ENCODE results near the gene ITPRID2.

The ITPRID2 gene

GRCh38 chr2:181891258-181891965, at the start of gene ITPRID2:
ITPRID2 (plus strand) TSS chr2:181891730; CDS start chr2:181892067, 337 bp downstream.
- DNase-seq, result peak; percentile 96

DNA sequence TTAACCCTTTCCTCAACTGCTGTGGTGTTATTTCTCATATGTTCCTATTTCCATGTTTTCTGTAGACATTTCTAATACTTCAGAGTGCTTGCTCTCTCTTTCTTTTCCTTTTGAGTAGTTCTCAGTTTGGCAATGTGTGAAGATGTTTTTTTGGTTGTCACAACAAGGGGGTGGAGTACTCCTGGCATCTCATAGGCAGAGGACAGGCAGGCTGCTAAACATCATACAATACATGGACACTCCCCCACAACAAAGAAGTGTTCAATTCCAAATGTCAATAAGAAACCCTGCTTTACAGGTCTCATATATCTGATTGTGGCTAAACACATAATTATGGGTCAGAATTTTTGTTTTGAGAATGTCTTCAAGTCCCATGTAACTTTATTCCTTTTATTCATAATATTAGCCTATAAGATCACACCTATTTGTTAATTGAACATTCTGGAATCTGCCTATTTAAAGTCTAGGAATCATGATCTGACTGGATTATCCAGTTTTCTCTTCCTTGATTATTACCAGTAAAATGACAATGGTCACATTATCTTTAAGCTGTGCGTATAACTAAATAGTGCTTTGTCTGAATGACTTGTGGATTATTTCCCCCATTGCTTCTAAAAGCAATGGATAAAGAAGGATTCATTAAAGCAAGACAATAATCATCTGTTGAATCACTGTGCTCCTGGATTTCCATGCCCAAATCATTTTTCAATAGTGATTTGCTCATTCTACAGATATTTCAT, 46.8 kb upstream of the ITPRID2 start:
- DNase-seq, result no peak

GRCh38 chr2:181846399-181847197, 44.9 kb upstream of the ITPRID2 start:
- peak; percentile 53 for DNase-seq

DNA sequence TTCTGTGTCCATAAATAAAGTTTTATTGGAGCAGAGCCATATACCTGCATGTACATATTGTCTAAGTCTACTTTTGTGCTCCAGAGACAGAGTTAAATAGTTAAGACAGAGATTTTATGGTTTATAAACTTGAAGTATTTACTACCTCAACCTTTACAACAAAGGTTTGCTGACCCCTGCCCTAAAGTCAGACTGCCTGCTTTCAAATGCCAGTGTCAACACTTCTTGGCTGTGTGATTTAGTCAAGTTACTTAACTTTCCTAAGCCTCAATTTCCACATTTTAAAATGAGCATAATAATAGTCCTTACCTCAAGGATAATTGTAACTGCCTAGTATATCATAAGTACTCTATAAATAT, 44.4 kb upstream of the ITPRID2 start:
- no peak for DNase-seq

DNA sequence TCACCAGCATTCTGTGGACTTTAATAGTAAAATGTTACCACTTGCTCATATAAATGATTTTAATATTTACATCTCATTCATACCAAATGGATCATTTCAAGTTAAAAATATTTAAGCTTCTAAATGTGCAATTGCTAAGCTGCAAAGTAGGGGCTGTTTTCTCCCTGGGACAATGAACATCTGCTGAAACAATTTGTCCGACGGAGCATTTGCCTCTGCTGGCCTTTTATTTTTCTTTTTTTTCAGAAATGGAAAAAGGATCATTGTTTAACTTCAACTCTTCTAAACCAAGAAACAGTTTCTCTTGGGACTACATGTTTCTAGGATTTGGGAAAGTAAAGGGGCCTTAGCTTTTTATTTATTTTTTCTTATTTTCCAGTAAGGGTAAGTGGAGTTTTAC, 43.8 kb upstream of the ITPRID2 start:
- DNase-seq, result no peak

- peak; percentile 16 for DNase-seq
Measured at GRCh38 chr2:181848261-181848886, 43.2 kb upstream of the ITPRID2 start.

DNA sequence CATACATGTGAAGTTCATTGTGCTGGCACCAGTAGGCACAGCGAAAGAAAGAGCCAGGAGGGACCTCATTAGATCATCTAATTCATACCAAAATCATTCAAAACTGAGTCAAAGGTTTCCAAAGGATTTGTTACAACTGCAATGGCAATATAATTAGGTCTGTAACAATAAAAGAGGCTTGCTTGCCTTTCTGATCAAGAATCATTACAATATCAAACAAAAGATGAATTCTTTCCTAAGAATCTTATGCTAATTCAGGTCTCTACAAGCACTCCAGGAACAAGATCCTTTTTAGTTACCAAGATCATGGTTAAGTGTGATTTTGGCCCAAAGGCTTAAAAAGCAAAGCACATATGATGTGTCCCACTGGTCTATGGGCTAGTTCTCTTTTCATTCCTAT, 41.9 kb upstream of the ITPRID2 start:
- no peak for DNase-seq

DNA sequence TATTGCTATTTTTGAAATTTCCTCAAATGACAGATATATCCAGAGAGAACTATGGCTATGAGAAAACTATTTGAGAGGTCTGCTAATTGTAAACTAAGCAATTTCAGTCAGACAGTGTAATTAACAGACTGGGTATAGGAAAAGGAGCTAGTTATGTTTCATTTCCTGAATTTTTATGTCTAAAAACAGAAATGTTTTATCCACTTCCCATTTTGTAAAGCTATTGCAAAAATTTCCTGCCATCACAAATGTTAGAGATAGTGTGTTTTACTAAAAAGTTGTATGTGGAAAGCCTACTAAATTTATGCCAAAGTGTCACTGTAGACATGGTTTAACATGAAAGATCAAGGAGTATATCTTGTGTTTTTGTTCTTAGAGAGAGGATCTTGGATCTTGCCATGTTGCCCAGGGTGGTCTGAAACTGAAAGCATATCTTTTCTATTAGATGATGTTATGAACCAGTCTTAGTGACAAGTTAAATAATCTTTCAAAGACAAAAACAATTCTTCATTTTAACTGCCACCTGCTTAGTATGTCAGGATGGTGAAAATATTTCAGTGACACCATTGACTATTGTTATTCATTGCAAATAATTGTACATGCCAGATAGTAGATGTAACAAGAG, 40.5 kb upstream of the ITPRID2 start:
- peak; percentile 28 for DNase-seq

GRCh38 chr2:181851726-181852125, 39.8 kb upstream of the ITPRID2 start:
- DNase-seq, result no peak

- no peak for DNase-seq
Measured at GRCh38 chr2:181853696-181854095, 37.8 kb upstream of the ITPRID2 start.

DNA sequence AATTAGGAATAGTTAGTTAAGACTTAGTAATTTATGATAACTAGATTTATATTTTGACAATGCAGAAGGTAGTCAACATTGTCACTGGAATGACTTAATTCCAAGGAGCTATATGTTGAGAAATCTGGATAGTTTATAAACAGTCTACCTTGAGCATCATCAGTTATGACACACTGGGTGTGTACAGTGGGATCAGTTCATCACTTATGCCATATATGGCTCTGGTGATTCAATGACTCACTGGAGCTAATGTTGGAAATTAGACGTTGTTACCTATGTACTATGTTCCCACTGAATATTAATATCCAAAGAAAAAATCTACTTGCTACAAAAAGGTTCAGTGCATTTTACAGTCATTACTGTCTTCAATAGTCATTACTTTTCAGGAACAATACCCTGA, 34.0 kb upstream of the ITPRID2 start:
- no peak for DNase-seq

DNA sequence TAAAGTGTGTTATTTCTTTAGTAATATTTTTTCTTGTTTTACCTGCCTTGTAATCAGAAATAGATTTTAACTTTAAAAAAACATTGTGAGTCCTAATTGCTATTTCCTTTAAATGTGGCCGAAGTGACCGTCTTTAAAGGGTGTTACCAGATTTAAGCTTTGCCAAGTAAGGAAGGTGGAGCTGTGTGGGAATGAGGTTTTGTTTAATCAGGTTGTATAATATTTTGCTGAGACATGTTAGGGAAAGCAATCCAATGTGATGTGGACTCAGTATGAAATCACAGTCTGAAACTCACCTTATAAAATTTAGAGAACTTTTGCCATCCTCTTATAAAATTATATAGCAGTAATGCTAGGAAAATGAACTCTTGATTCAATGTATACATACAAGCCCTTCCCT, 32.9 kb upstream of the ITPRID2 start:
- DNase-seq, result no peak

GRCh38 chr2:181859123-181859522, 32.4 kb upstream of the ITPRID2 start:
- no peak for DNase-seq

DNA sequence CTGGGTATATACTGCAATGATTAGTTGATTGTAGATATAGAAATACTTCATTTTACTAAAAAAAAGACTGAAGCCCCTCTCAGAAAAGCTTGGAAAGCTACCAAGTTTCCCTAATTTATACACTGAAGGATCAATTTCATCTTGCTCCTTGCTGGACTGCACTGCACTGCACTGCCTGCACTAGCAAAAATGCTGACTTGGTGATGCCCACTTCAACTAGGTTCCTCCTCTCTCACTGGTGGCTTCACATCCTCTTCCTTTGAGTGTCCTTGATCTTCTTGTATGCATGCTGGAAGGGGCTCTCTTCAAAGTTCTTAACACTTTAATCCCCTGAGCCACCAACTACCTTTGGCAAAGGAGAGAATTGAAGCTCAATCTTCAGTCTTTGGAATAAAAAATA, 31.7 kb upstream of the ITPRID2 start:
- no peak for DNase-seq

DNA sequence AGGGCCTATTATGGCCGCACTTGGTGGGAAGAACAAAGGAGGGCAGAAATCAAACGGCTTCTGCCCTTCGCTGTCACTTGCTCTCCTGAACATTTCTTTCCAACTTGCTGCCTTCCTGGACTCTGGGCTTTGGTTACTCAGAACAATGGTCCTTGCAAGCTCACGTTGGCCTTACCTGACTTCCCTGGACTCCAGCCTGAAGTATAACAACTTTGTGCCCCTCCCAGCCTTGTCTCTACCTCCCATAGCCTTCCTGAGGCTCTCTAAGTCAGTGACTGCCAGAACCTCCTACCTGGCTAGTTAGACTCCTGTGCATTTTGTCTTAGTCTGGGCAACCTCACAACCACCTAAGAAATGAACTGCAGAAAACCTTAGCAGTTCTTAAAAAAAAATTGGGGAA, 30.2 kb upstream of the ITPRID2 start:
- DNase-seq, result no peak

DNA sequence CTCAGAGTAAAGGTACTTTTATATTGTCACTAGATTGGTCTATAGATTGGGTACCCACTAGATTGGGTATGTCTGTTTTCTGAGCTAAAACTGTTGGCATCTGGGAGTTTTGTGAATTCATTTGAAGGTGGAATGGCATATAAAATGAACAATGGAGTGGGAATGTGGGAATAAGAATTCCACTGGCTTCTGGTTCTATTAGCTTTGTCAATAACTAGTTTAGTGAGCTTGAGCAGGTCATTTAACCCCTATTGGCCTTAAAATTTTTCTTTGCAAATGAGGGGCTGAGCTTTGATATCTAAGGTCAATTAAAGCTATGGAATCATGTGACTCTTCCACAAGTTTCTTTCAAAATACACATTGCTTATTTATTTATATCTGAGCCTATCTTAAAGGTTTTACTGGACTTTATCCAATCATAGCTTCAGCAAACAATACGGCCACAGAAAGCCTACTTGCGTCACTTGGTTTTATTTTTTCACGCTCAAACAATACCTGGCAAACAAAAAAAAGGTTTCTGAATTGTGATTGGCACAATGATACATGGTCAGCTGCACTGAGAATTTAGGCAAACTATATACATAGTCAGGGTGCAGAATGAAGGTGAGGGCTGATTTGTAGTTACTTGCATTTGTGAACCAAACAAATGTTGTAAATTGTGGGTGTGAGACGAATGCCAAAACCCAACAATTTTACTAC, 28.8 kb upstream of the ITPRID2 start:
- no peak for DNase-seq

DNA sequence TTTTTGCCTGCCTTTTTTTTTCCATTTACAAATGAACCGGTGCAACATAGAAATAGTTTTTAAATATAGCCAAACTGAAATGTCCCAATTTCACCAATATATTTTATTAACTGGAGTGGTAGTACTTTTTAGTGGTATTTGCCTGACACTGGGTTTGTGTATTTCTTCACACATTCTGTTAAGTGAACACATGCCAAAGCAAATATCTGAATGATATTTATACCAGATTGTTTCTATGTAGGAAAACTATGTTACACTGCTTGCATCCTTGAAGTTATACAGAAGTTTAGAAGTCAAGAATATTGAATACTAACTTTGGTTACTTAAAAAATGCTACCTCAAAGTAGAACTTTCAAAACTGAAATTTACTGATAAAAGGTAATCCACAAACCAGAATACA, 19.4 kb upstream of the ITPRID2 start:
- DNase-seq, result no peak

DNA sequence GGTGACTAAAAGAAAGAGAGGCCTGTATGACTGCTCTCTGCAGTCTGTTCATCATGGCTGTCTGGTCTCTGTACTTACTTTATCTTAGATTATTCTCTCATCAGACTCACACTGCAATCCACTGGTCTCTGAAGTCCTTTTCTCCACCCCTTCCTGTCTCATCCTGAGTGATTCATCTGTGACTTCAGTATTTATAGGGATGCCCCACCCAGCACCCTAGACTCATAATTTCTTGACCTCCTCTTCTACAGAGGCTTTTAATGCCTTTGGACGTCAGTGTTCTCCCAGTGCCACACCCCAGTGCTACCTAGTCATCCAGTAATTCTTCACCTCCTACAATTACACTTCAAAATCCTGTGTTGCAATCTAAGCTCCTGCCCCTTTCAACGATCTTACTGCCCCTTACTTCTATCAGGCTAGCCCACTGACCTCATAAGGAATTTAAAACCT, 14.9 kb upstream of the ITPRID2 start:
- DNase-seq, result peak; percentile 27

DNA sequence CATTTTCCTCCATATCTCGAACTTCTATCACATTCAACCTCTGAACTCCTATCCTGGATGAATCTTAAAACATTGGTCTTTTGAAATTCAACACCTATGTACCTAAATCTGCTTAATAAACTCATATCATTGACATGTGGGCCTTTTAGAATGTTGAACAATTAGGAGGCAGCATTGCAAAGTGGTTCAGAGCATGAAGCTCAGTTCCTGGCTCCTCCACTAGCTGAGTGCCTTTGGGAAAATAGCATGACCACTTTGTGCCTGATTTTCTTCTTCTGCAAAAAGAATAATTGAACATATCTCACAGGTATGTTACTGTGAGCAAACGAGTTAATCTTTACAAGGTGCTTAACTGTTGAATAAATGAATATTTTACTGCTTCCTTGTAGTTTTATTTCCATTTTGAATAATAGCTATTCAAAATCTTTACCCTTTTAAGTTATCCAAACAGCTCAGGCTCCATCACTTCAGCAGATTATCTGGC, 14.3 kb upstream of the ITPRID2 start:
- DNase-seq, result no peak

DNA sequence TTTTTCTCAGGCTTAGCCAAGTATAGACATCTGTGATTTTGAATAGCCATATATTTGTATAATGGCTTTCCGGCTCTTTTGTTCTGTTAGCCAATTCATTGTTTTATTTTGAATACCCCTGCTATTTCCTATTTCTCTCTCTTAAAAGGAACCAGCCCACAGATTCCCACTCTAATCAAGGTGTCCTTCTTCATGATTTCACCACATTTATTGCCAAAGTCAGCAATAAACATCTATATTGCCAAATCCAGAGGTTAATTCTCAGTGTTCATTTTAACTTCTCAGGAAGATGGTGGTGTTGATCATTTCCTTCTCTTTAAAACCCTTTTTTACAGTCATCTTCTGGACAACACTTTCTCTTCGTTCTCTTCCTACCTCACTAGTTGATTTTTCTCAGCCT, 13.1 kb upstream of the ITPRID2 start:
- no peak for DNase-seq

GRCh38 chr2:181879295-181879694, 12.2 kb upstream of the ITPRID2 start:
- DNase-seq, result no peak
